GM18519 (cell line): ENCODE data around the gene WDR44.
"Not testable (repeated sequence)": the region's sequence is repeated elsewhere in the genome, so short reads cannot be mapped to it uniquely, and the experiment has no call there.

ENCODE experiments used
- ATAC-seq: cut with Tn5 transposase; IDR thresholded peaks from one replicate; pipeline ENCODE4 v1.9.1; 2021; ENCODE audit warnings: mild to moderate bottlenecking, moderate library complexity; ENCODE audit not compliant: unreplicated experiment, low FRiP score

The WDR44 gene

GRCh38 chrX:118470721-118471347, 124.9 kb downstream of the WDR44 start:
- not testable (repeated sequence) for ATAC-seq

- no peak for ATAC-seq
Observed at GRCh38 chrX:118474586-118474985, 128.7 kb downstream of the WDR44 start.

- no peak for ATAC-seq
Observed at GRCh38 chrX:118475903-118476302, 130.0 kb downstream of the WDR44 start.

- ATAC-seq: no peak
Observed at GRCh38 chrX:118480172-118480571, 134.3 kb downstream of the WDR44 start.

- ATAC-seq: not testable (repeated sequence)
Observed at GRCh38 chrX:118482384-118482783, 136.5 kb downstream of the WDR44 start.

GRCh38 chrX:118484216-118484903, 138.5 kb downstream of the WDR44 start:
- no peak for ATAC-seq

GRCh38 chrX:118486693-118487092, 140.8 kb downstream of the WDR44 start:
- ATAC-seq: not testable (repeated sequence)

GRCh38 chrX:118493016-118493415, 147.1 kb downstream of the WDR44 start:
- no peak for ATAC-seq

GRCh38 chrX:118493653-118494297, 147.9 kb downstream of the WDR44 start:
- ATAC-seq: no peak

- ATAC-seq: peak; percentile 40
Observed at GRCh38 chrX:118495061-118495921, 149.4 kb downstream of the WDR44 start, which contains the start of gene DOCK11. TSS of gene DOCK11 (plus strand) at chrX:118495815. CDS start at chrX:118495972, 157 bp downstream.

GRCh38 chrX:118495958-118496762, 150.3 kb downstream of the WDR44 start:
- peak; percentile 63 for ATAC-seq

GRCh38 chrX:118496763-118497079, 150.8 kb downstream of the WDR44 start:
- peak; percentile 7 for ATAC-seq

- no peak for ATAC-seq
Observed at GRCh38 chrX:118497180-118497818, 151.4 kb downstream of the WDR44 start.

GRCh38 chrX:118498351-118498750, 152.4 kb downstream of the WDR44 start:
- ATAC-seq: no peak

GRCh38 chrX:118498755-118499154, 152.8 kb downstream of the WDR44 start:
- no peak for ATAC-seq

- no peak for ATAC-seq
Observed at GRCh38 chrX:118499295-118499694, 153.4 kb downstream of the WDR44 start.
